HL-60 (cell line): ENCODE results near the gene AFAP1.

ENCODE experiments used
- DNase-seq, 2 experiments: peaks; one replicate each; pipeline ENCODE4 v3.0.0-alpha.2; 2010 to 2020; ENCODE audit warnings: low read depth in 1 of 2, low spot score in 1 of 2
- H3K27ac ChIP-seq: fragments of 250-450 bp; sonication (Bioruptor Pico); replicated peaks from 2 replicates; pipeline ENCODE4 v1.5.1; 2020; ENCODE audit warnings: mild to moderate bottlenecking, moderate library complexity
- H3K27me3 ChIP-seq: fragments of 250-450 bp; sonication (Bioruptor Pico); 2 replicates; pipeline ENCODE4 v1.5.1; 2021; ENCODE audit warnings: mild to moderate bottlenecking, moderate library complexity; ENCODE audit not compliant: insufficient read depth, poor library complexity, severe bottlenecking
- H3K4me3 ChIP-seq: replicated peaks from 2 replicates; pipeline ENCODE4 v1.5.1; 2011; ENCODE audit warnings: mild to moderate bottlenecking, control low read depth, low read length; ENCODE audit not compliant: insufficient read depth
- CTCF ChIP-seq: IDR thresholded peaks from one replicate; pipeline ENCODE4 v1.5.1; 2011; ENCODE audit warnings: low read length, control low read depth, inconsistent platforms; ENCODE audit not compliant: insufficient read depth
- GABPA ChIP-seq: IDR thresholded peaks from 2 replicates; pipeline ENCODE4 v1.6.1; 2012; ENCODE audit warnings: low read depth
- POLR2AphosphoS5 ChIP-seq: IDR thresholded peaks from 2 replicates; pipeline ENCODE4 v1.6.1; 2012; ENCODE audit warnings: low read depth
- SPI1 ChIP-seq: IDR thresholded peaks from 2 replicates; pipeline ENCODE4 v1.6.1; 2012; ENCODE audit warnings: low read depth, mild to moderate bottlenecking, borderline replicate concordance
- TF ChIP-seq, protein P1 (sequence below): IDR thresholded peaks from 2 replicates; pipeline ENCODE4 v1.6.1; 2012; ENCODE audit warnings: low read depth; ENCODE audit not compliant: insufficient replicate concordance

Gene AFAP1

GRCh38 chr4:7801641-7802040, 138.0 kb downstream of the AFAP1 start:
- Histone ChIP-seq H3K27me3 (no peaks in the 10 kb centered on the region), H3K27ac (no peak overlapping the region), H3K4me3 (no peak overlapping the region)
- TF ChIP-seq CTCF: no peak
- TF ChIP-seq POLR2AphosphoS5: no peak
- TF ChIP-seq, protein P1, sequence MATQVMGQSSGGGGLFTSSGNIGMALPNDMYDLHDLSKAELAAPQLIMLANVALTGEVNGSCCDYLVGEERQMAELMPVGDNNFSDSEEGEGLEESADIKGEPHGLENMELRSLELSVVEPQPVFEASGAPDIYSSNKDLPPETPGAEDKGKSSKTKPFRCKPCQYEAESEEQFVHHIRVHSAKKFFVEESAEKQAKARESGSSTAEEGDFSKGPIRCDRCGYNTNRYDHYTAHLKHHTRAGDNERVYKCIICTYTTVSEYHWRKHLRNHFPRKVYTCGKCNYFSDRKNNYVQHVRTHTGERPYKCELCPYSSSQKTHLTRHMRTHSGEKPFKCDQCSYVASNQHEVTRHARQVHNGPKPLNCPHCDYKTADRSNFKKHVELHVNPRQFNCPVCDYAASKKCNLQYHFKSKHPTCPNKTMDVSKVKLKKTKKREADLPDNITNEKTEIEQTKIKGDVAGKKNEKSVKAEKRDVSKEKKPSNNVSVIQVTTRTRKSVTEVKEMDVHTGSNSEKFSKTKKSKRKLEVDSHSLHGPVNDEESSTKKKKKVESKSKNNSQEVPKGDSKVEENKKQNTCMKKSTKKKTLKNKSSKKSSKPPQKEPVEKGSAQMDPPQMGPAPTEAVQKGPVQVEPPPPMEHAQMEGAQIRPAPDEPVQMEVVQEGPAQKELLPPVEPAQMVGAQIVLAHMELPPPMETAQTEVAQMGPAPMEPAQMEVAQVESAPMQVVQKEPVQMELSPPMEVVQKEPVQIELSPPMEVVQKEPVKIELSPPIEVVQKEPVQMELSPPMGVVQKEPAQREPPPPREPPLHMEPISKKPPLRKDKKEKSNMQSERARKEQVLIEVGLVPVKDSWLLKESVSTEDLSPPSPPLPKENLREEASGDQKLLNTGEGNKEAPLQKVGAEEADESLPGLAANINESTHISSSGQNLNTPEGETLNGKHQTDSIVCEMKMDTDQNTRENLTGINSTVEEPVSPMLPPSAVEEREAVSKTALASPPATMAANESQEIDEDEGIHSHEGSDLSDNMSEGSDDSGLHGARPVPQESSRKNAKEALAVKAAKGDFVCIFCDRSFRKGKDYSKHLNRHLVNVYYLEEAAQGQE: no peak
- no peak for TF ChIP-seq GABPA
- no peak for TF ChIP-seq SPI1
- DNase-seq: no peak

DNA sequence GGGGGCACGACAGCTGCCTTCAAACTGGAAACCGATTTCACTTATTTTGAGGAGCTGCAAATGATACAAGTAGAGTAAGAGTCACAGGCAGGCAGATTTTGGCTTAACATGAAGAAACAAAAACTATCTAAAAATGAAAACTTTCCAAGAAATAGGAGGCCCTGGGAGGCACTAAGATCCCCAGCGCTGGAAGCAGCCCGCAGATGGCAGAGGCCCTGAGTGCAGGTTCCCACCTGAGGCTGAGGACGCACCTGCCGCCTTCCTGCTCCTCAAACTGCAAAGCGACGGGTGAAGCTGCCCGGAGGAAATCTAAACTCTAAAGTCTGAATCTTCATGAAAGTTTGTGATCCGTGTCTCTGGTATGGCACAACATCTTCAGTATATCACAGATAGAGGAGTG, 138.7 kb downstream of the AFAP1 start:
- Histone ChIP-seq H3K4me3 (no peak overlapping the region), H3K27me3 (no peaks in the 10 kb centered on the region), H3K27ac (no peak overlapping the region)
- no peak for TF ChIP-seq GABPA
- TF ChIP-seq, protein P1: no peak
- TF ChIP-seq POLR2AphosphoS5: no peak
- TF ChIP-seq CTCF: no peak
- no peak for TF ChIP-seq SPI1
- DNase-seq: no peak

- TF ChIP-seq POLR2AphosphoS5: no peak
- TF ChIP-seq, protein P1: no peak
- no peak for TF ChIP-seq GABPA
- no peak for TF ChIP-seq SPI1
- no peak for TF ChIP-seq CTCF
- H3K27ac ChIP-seq: no peak overlapping the region
These were observed 139.3 kb downstream of the AFAP1 start for GRCh38 chr4:7800410-7800809.

More at GRCh38 chr4:7800410-7800809, 139.3 kb downstream of the AFAP1 start:
- Histone ChIP-seq H3K27me3 (no peaks in the 10 kb centered on the region), H3K4me3 (no peak overlapping the region)
- DNase-seq: no peak
